Fibroblast of gingiva (primary cell): ENCODE measurements around the gene LRCH1.

ENCODE experiments used
- DNase-seq: peaks from one replicate; pipeline ENCODE4 v3.0.0-alpha.2; 2011; ENCODE audit warnings: low read depth

Gene LRCH1

GRCh38 chr13:46615888-46616531 is 63.0 kb downstream of the LRCH1 start:
- no peak for DNase-seq

GRCh38 chr13:46617229-46617721 is 64.3 kb downstream of the LRCH1 start:
- DNase-seq = no peak

GRCh38 chr13:46617885-46618284 is 64.9 kb downstream of the LRCH1 start:
- no peak for DNase-seq

- DNase-seq = no peak
Observed at GRCh38 chr13:46618694-46619254, 65.8 kb downstream of the LRCH1 start.

GRCh38 chr13:46620029-46620428 is 67.1 kb downstream of the LRCH1 start:
- no peak for DNase-seq

- DNase-seq = no peak
Observed at GRCh38 chr13:46620471-46620870, 67.5 kb downstream of the LRCH1 start.

GRCh38 chr13:46621133-46621532 is 68.2 kb downstream of the LRCH1 start:
- DNase-seq = no peak

GRCh38 chr13:46621792-46622629 is 69.0 kb downstream of the LRCH1 start:
- no peak for DNase-seq

GRCh38 chr13:46622630-46623256 is 69.8 kb downstream of the LRCH1 start:
- peak; percentile 90 for DNase-seq

GRCh38 chr13:46624353-46624752 is 71.4 kb downstream of the LRCH1 start:
- DNase-seq = no peak

- DNase-seq = no peak
Observed at GRCh38 chr13:46624821-46625220, 71.9 kb downstream of the LRCH1 start.

- DNase-seq = no peak
Observed at GRCh38 chr13:46627462-46627861, 74.5 kb downstream of the LRCH1 start.

- no peak for DNase-seq
Observed at GRCh38 chr13:46628622-46629365, 75.8 kb downstream of the LRCH1 start.

- no peak for DNase-seq
Observed at GRCh38 chr13:46629811-46630413, 76.9 kb downstream of the LRCH1 start.

GRCh38 chr13:46630431-46631178 is 77.6 kb downstream of the LRCH1 start:
- no peak for DNase-seq

GRCh38 chr13:46631179-46631542 is 78.2 kb downstream of the LRCH1 start:
- no peak for DNase-seq

GRCh38 chr13:46632176-46632575 is 79.2 kb downstream of the LRCH1 start:
- no peak for DNase-seq

GRCh38 chr13:46633416-46633815 is 80.4 kb downstream of the LRCH1 start:
- DNase-seq = peak; percentile 74

GRCh38 chr13:46636451-46636850 is 83.5 kb downstream of the LRCH1 start:
- no peak for DNase-seq

GRCh38 chr13:46637213-46637612 is 84.2 kb downstream of the LRCH1 start:
- no peak for DNase-seq

- DNase-seq = no peak
Observed at GRCh38 chr13:46638262-46638661, 85.3 kb downstream of the LRCH1 start.
